NCI-H1417 (cell line): Measurements from ENCODE around the gene KIF26B.
A peak's percentile ranks its signal among the peaks of the same experiment; 100 is the strongest.
"Not testable (repeated sequence)": the region's sequence is repeated elsewhere in the genome, so short reads cannot be mapped to it uniquely, and the experiment has no call there.

Experiments
- DNase-seq, 3 experiments: peaks; one replicate each; lab custom pipeline; 2025; lab: John Stamatoyannopoulos, UW

KIF26B gene

DNA sequence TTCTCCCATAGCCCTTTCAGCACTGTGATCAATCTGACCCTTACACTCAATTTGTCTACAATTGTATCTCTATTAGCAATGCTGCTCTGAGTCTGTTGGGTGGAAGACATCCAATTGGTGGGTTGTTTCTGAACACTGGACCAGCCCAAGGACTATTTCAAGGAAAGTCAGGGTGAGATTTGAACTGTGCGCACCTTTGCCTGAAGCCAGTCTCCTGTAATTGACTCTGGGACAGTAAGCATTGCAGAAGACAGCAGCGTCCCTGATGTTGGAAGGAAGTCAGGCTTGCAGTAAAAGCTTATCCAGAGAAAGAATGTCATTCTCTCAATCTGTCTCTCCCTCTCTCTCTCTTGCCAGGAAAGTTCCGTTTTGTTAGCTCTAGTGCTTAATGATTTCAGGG is 233.9 kb downstream of the KIF26B start:
- DNase-seq: no peak

- no peak for DNase-seq
Observed at GRCh38 chr1:245389873-245390272, 235.1 kb downstream of the KIF26B start.

DNA sequence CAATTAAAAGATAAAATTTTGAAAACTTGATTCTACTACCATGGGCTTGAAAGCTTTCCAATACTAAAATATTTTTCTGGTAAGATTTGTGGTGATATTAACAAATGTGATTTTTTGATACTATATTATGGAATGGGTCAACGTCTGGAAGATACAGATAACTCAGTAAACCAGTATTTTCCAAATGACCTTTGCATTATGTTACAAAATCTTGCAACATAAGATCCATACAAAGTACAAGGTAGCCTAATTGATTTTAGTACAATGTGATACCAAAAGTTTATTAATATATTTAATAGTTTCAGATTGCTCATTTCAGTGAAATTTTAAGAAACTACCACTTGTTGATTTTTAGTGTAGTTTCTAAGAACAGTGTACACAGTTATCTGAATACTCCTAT is 236.2 kb downstream of the KIF26B start:
- DNase-seq: no peak

GRCh38 chr1:245393694-245394093 is 238.9 kb downstream of the KIF26B start:
- DNase-seq: no peak

DNA sequence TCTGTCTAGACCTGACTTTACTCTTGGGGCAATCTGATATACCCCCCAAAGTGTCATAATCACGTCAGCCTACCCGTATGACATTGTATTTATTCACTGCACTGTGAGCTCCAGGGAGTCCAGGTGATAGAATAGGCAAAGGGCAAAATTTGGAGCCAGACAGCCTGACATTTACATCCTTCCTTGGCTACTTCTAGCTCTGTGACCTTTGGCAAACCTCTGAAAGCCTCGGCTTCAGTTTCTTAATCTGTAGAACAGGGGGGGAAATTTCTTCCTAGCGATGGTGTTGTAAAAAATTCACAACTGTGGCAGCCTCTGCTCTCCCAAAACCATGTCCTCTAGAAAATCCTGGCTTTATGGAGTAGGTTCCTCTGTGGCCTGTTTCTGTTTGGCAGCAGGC is 240.9 kb downstream of the KIF26B start:
- no peak for DNase-seq

DNA sequence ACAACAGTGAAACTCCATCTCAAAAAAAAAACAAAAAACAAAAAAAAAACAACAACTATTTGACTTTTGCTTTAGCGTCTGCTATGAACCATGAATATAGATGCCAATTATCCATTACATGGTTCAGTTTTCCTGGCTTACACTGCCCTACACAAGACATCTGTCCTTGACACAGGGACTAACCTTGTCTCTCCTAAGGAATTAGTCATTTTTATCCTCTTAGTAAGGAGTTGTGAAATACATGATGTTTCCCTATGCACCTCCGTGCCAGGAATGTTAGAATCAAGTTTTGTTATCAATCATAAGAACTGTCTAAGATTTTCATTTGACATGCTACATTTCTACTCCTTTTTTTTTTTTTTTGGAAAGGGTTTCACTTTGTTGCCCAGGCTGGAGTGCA is 241.8 kb downstream of the KIF26B start:
- DNase-seq: no peak

DNA sequence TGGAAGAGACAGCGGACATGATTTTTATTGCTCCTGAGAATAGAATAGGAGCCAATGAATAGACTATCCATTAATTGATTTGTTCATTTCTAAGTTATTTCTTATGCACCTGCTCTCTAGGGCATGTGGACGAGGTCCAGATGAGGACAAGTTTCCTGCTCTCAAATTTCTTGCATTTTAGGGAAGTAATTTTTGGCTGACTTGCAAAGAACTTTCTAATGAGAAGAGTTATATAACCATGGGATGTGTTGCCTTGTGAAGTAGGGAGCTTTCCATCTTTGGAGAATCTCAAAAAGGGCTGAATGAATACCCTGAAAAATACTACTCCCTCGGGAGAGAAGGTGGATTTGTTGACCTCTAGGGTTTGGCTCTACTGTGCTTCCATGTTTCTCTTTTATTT is 243.0 kb downstream of the KIF26B start:
- no peak for DNase-seq

DNA sequence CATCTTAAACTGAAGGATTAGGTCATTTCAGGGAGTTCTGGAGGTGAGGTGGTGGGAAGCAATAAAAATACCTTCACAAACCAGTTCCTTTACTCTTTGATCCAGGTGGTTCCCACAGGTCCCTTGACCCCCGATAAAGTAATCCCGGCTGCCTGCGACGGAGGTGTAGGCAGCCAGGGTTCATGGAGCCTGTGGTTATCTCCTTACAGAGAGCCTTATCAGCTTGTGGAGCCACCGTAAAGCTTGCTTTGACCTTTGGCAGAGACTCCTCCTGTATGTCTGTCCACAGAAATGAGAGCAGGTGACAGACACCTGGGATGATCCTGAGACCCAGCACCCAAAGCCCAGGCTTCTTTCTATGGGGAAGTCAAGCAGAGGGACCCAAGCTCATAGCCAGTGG is 243.4 kb downstream of the KIF26B start:
- DNase-seq: no peak

DNA sequence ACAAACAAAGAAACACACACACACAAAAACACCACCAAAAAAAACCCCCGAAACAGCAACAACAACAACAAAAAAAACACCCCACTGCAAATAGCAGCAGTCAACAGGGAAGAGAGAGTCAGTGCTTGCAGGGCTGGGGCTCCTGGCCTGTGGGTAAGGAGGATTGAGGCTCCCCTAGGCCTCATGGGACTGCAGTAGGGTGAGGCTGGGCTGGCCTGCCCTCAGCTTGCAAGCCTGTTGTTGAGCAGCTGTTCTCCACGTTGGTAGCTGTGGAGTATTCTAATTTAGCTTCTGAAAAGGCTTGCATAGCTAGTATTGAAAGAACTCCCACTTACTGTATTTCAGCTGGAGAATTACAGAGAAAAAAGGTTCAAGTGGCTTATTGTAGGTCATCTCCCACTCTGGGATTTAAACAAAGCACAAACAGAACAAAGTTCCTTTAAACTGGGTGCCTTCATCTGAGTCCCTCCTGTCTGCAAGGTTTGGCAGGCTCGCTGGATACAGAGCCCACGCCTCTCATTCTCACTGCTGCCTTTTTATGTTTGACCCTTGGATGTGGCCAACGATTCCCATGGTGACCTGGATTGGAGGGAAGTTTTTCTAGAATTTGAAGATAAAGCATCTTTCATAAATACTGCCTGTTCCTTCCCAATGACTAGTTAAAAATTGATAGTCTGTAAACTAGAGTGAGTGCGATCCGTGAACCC is 247.2 kb downstream of the KIF26B start:
- no peak for DNase-seq

GRCh38 chr1:245402998-245403397 is 248.2 kb downstream of the KIF26B start:
- not testable (repeated sequence) for DNase-seq

DNA sequence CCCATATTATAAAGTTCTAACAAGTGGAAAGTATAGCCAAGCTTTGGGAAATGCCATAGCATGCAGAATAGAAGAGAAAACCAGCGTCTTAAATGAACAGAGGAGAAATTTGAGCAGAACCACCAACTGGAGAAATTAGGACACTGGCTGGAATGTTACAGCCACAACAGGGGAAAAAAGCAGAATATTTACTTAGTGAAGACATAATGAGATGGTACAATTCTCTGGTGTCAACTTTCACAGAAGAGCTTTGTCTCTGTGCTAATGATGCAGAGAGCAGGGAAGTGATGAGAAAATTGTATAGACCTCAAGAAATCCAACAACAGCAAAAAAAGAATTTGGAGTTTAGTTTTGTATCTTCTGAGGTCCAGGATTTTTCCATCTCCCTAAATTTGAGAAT is 249.7 kb downstream of the KIF26B start:
- peak in 2 of 3 experiments; percentile 1 to 52 for DNase-seq

DNA sequence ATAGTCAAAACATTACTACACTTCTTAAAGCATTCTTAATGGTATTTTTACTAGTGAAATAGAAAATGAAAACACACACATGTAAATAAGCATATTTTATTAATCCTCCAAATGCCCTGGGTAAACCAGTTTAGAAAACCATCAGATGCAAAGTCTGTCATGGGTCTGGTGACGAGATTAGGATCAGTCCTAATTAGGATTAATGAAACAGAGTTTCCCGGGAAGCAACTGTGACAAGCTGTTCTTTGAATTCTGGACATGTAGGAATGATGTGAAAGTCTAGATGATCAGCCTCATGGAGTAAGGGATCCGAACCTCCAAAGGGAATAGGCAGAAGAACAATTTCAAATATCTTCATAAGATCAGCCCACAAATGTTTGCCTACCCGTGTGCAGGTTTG is 250.2 kb downstream of the KIF26B start:
- no peak for DNase-seq

DNA sequence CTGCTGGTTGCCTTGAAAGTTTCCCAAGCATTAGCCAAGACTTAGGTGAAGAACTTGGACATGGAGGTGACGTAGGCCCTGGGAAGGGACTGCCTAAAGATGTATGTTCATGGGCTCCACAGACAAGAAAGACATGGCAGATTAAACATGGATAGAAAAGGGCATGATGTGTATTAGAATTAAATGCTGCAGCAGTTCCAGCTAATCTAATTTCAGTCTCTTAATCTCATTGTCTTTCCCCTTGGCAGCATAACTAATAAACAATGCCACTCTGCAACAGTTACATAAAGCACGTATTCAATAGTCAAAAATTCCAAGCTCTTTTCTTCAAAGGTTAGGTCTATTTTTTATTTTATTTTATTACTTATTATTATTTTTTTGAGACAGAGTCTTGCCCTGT is 251.6 kb downstream of the KIF26B start:
- DNase-seq: no peak

GRCh38 chr1:245407983-245408382 is 253.2 kb downstream of the KIF26B start:
- no peak for DNase-seq

- peak in 1 of 3 experiments; percentile 27 for DNase-seq
Observed at GRCh38 chr1:245409341-245410195, 254.8 kb downstream of the KIF26B start.

- DNase-seq: no peak
Observed at GRCh38 chr1:245411245-245412036, 256.7 kb downstream of the KIF26B start.

GRCh38 chr1:245412306-245412705 is 257.5 kb downstream of the KIF26B start:
- peak in 1 of 3 experiments; percentile 30 for DNase-seq

GRCh38 chr1:245416781-245417180 is 262.0 kb downstream of the KIF26B start:
- DNase-seq: no peak

DNA sequence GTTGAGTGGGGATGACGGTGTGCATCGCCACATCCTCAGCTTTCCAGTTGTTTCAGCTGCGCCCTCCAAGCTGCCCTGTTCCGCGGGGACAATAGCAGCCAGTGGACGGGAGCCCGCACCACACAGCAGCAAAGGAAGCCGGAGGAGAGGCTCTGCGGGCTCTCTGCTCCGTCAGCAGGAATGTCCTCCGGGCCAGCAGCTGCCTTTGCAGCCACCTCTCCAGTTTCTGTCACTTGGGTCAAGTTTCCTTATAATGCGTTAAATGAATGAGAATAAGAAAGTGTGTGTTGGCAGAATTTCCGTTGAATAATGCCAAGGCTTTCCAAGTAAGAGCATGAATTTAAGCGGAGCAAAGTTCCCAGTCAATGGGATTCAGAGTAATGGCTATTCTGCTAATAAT is 263.3 kb downstream of the KIF26B start:
- no peak for DNase-seq

- no peak for DNase-seq
Observed at GRCh38 chr1:245419461-245419978, 264.7 kb downstream of the KIF26B start.

- DNase-seq: no peak
Observed at GRCh38 chr1:245419989-245420388, 265.2 kb downstream of the KIF26B start.

GRCh38 chr1:245420926-245421325 is 266.1 kb downstream of the KIF26B start:
- no peak for DNase-seq
